GM18520 (cell line): ENCODE data around the gene REEP6.

Experiments used
- ATAC-seq: cut with Tn5 transposase; IDR thresholded peaks from one replicate; pipeline ENCODE4 v1.9.1; 2021; ENCODE audit not compliant: unreplicated experiment

The REEP6 gene

GRCh38 chr19:1540365-1540925 is 49.5 kb downstream of the REEP6 start:
- ATAC-seq = no peak
